SU-DHL-6 (cell line): ENCODE data around the gene PRDM10.

Experiments
- H2AFZ ChIP-seq: fragments of 200-600 bp; sonication (generic); 2 replicates; pipeline ENCODE4 v1.6.1; 2014; ENCODE audit warnings: low read depth, mild to moderate bottlenecking, moderate library complexity, mixed read lengths, antibody characterized with exemption, low read length; ENCODE audit not compliant: severe bottlenecking
- H3F3A ChIP-seq: fragments of 200-600 bp; shearing (Covaris generic); 2 replicates; pipeline ENCODE4 v1.6.0; 2016; ENCODE audit warnings: antibody characterized with exemption, mild to moderate bottlenecking; ENCODE audit not compliant: insufficient read depth
- H3K27ac ChIP-seq: fragments of 200-600 bp; sonication (generic); 2 replicates; pipeline ENCODE4 v1.5.1; 2016; ENCODE audit warnings: low read depth, mild to moderate bottlenecking, low read length, moderate library complexity, mixed read lengths
- H3K27me3 ChIP-seq: fragments of 200-600 bp; sonication (generic), shearing (Covaris generic); 2 replicates; pipeline ENCODE4 v1.6.0; 2014; ENCODE audit warnings: mild to moderate bottlenecking, low read length
- H3K36me3 ChIP-seq: fragments of 200-600 bp; sonication (generic); 2 replicates; pipeline ENCODE4 v1.6.1; 2014; ENCODE audit warnings: mild to moderate bottlenecking, low read length, mixed read lengths
- H3K4me2 ChIP-seq: fragments of 300-600, 200-600 bp; shearing (Covaris generic), sonication (generic); 2 replicates; pipeline ENCODE4 v1.6.0; 2014; ENCODE audit warnings: low read length, low read depth, mild to moderate bottlenecking; ENCODE audit not compliant: poor library complexity, severe bottlenecking
- H3K4me3 ChIP-seq: fragments of 200-600 bp; sonication (generic); 2 replicates; pipeline ENCODE4 v1.5.1; 2014; ENCODE audit warnings: antibody characterized with exemption, low read length, mild to moderate bottlenecking, mixed read lengths; ENCODE audit not compliant: insufficient read depth, poor library complexity, severe bottlenecking
- H3K79me2 ChIP-seq: fragments of 200-600 bp; sonication (generic); 2 replicates; pipeline ENCODE4 v1.6.1; 2014; ENCODE audit warnings: mild to moderate bottlenecking, low read length, moderate library complexity; ENCODE audit not compliant: insufficient read depth
- H3K9ac ChIP-seq: fragments of 200-600 bp; sonication (generic); 2 replicates; pipeline ENCODE4 v1.7.0; 2014; ENCODE audit warnings: mild to moderate bottlenecking, low read length
- H3K9me2 ChIP-seq: fragments of 200-600 bp; sonication (generic); replicated peaks from 2 replicates; pipeline ENCODE4 v1.6.1; 2014; ENCODE audit warnings: low read length; ENCODE audit not compliant: insufficient read depth
- H3K9me3 ChIP-seq: fragments of 200-600 bp; sonication (generic); 2 replicates; pipeline ENCODE4 v1.6.1; 2014; ENCODE audit warnings: low read length, mixed read lengths; ENCODE audit not compliant: insufficient read depth
- H4K20me1 ChIP-seq: fragments of 200-600 bp; sonication (generic); 2 replicates; pipeline ENCODE4 v1.6.1; 2014; ENCODE audit warnings: low read depth, mild to moderate bottlenecking, antibody characterized with exemption, low read length, moderate library complexity, mixed read lengths
- CTCF ChIP-seq: fragments of 200-600 bp; sonication (generic); IDR thresholded peaks from one replicate; pipeline ENCODE4 v1.5.1; 2017; ENCODE audit warnings: antibody characterized with exemption, mild to moderate bottlenecking, low read length, moderate library complexity; ENCODE audit not compliant: insufficient read depth, poor library complexity, severe bottlenecking
- EZH2phosphoT487 ChIP-seq: fragments of 200-600 bp; sonication (generic), shearing (Covaris generic); conservative IDR thresholded peaks from 2 replicates; pipeline ENCODE4 v1.6.1; 2018; ENCODE audit warnings: mild to moderate bottlenecking, antibody characterized with exemption, low read length, moderate library complexity, mixed read lengths

The PRDM10 gene

GRCh38 chr11:129852125-129852740, 150.4 kb downstream of the PRDM10 start:
- Histone ChIP-seq H3K27me3 (no peaks in the 10 kb centered on the region), H2AFZ (no peak overlapping the region), H3K36me3 (no peaks in the 10 kb centered on the region), H3K79me2 (no peaks in the 10 kb centered on the region), H3K9me2 (no peaks in the 10 kb centered on the region), H3K9ac (no peak overlapping the region), H4K20me1 (no peaks in the 10 kb centered on the region), H3F3A (no peaks in the 10 kb centered on the region), H3K9me3 (no peaks in the 10 kb centered on the region), H3K4me3 (no peak overlapping the region), H3K4me2 (no peak overlapping the region), H3K27ac (no peak overlapping the region)
- TF ChIP-seq EZH2phosphoT487: no peak
- no peak for TF ChIP-seq CTCF
